Mesothelial cell of epicardium (in vitro differentiated cells): ENCODE results near the gene DMRT3. TPM values are rescaled to one million over a fixed set of nuclear protein-coding genes. Genes with fewer than 3 reads are reported as not detected.

Source experiments
- DNase-seq, 2 experiments: peaks; one replicate each; pipeline ENCODE4 v3.0.0; 2021; ENCODE audit warnings: low spot score in 2 of 2; ENCODE audit not compliant: unreplicated experiment in 2 of 2
- H3K27ac Mint-ChIP-seq: 2 replicates; pipeline ENCODE4 v1.8.0; 2021; ENCODE audit warnings: mixed read lengths
- H3K27me3 Mint-ChIP-seq: 2 replicates; pipeline ENCODE4 v1.8.0; 2021; ENCODE audit warnings: low read depth, mixed read lengths
- H3K36me3 Mint-ChIP-seq: 2 replicates; pipeline ENCODE4 v1.8.0; 2021; ENCODE audit warnings: mixed read lengths
- H3K4me1 Mint-ChIP-seq: 2 replicates; pipeline ENCODE4 v1.8.0; 2021; ENCODE audit warnings: mixed read lengths
- H3K4me3 Mint-ChIP-seq: 2 replicates; pipeline ENCODE4 v1.8.0; 2021; ENCODE audit warnings: mild to moderate bottlenecking, moderate library complexity, mixed read lengths
- H3K9me3 Mint-ChIP-seq: 2 replicates; pipeline ENCODE4 v1.8.0; 2021; ENCODE audit warnings: mixed read lengths
- CTCF ChIP-seq: fragments of 200-600 bp; sonication (generic); IDR thresholded peaks from one replicate; pipeline ENCODE4 v1.5.0; 2021; ENCODE audit warnings: antibody characterized with exemption; ENCODE audit not compliant: unreplicated experiment
- total RNA-seq: library from RNA; stranded (reverse); gene quantifications from 3 replicates; pipeline ENCODE4 v1.2.1, GENCODE V29; 2021

The DMRT3 gene
- total RNA-seq, result 2.1 to 3.3 TPM (median 2.5 TPM) in 3 replicates

GRCh38 chr9:976258-976942, at the start of gene DMRT3:
TSS of gene DMRT3 (plus strand) at chr9:976655. CDS start at chr9:977002, 347 bp downstream.
- Mint-ChIP-seq H3K27me3 (peaks cover 93% of the 10 kb centered on the region), H3K27ac (peak within 1 kb of the TSS; percentile 53), H3K4me1 (peaks cover 18% of the 10 kb centered on the region)

GRCh38 chr9:926976-927375, 49.5 kb upstream of the DMRT3 start:
- H3K4me1 Mint-ChIP-seq, result peaks cover 13% of the 10 kb centered on the region
- H3K27me3 Mint-ChIP-seq, result peaks cover 16% of the 10 kb centered on the region
- no peak overlapping the region for H3K27ac Mint-ChIP-seq
- no peaks in the 10 kb centered on the region for H3K36me3 Mint-ChIP-seq
- no peaks in the 10 kb centered on the region for H3K9me3 Mint-ChIP-seq
- no peak for TF ChIP-seq CTCF
- H3K4me3 Mint-ChIP-seq, result no peak overlapping the region
- no peak for DNase-seq

More at GRCh38 chr9:976258-976942, at the start of gene DMRT3:
- DNase-seq, result peak; percentile 40 to 68
- Mint-ChIP-seq H3K4me3 (peak within 1 kb of the TSS; percentile 69), H3K36me3 (no peaks in the 10 kb centered on the region), H3K9me3 (no peaks in the 10 kb centered on the region)
- TF ChIP-seq CTCF, result no peak

- no peak for DNase-seq
- Mint-ChIP-seq H3K27ac (no peak overlapping the region), H3K4me1 (peaks cover 13% of the 10 kb centered on the region), H3K27me3 (peaks cover 17% of the 10 kb centered on the region), H3K36me3 (no peaks in the 10 kb centered on the region), H3K9me3 (no peaks in the 10 kb centered on the region), H3K4me3 (no peak overlapping the region)
- TF ChIP-seq CTCF, result peak; percentile 26
Observed at GRCh38 chr9:928363-929042, 48.0 kb upstream of the DMRT3 start.

- Mint-ChIP-seq H3K27me3 (peaks cover 23% of the 10 kb centered on the region), H3K4me3 (no peak overlapping the region), H3K27ac (no peak overlapping the region), H3K36me3 (no peaks in the 10 kb centered on the region), H3K9me3 (no peaks in the 10 kb centered on the region), H3K4me1 (peaks cover 16% of the 10 kb centered on the region)
- DNase-seq, result no peak
- TF ChIP-seq CTCF, result no peak
Observed at GRCh38 chr9:929719-930118, 46.7 kb upstream of the DMRT3 start.

- DNase-seq, result no peak
- H3K4me3 Mint-ChIP-seq, result no peak overlapping the region
- peaks cover 6% of the 10 kb centered on the region for H3K36me3 Mint-ChIP-seq
- H3K27ac Mint-ChIP-seq, result no peak overlapping the region
- peaks cover 9% of the 10 kb centered on the region for H3K9me3 Mint-ChIP-seq
- H3K4me1 Mint-ChIP-seq, result peaks cover 23% of the 10 kb centered on the region
- TF ChIP-seq CTCF, result no peak
- peaks cover 24% of the 10 kb centered on the region for H3K27me3 Mint-ChIP-seq
Observed at GRCh38 chr9:933356-933755, 43.1 kb upstream of the DMRT3 start.
